Retina (tissue), 1 donor: ENCODE measurements around the gene GCC2.
"Not testable (repeated sequence)": the region's sequence is repeated elsewhere in the genome, so short reads cannot be mapped to it uniquely, and the experiment has no call there.

ENCODE experiments used
- DNase-seq: peaks from one replicate; pipeline ENCODE4 v3.0.0-alpha.2; 2016

The GCC2 gene

DNA sequence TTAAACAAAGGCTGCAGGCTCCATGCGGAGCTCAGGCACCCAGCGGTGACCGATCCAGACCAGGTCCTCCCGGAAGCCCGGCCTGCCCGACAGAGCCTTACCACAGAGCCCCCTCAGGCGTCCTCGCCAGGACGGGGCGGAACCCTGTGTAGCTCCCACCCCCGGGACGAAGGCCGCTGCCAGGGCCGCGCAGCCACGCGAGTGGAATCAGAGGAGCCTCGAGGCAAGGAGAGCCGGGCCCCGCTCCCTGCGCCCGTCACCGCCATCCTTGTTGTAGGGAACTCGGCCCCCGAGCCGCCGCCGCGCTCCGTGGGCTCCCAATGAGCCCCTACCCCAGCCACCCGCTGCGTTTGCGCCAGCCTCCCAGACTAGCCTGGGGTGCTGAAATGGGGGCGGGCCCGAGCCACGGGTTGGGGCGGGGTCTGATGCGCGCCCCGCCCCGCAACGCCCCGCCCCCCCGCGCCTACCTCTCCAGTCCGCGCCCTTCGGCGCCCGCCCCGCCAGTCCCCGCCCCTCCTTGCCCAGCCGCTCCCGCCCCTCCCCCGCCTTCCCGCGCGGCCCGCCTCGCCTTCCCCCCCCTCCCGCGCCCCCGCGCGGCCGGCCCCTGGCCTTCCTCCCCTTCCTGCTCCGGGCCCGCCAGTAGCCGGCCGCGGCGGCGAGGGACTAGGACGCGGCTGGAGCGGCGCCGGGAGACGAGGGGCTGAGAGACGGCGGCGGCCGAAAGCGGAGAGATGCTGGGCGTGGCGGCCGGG, 85.0 kb downstream of the GCC2 start, which contains the start of gene LIMS1:
Gene LIMS1 (plus strand): TSS at position 639 of the 752 bp plus-strand sequence. CDS start 93 bp downstream, at position 732.
- peak; percentile 95 for DNase-seq

DNA sequence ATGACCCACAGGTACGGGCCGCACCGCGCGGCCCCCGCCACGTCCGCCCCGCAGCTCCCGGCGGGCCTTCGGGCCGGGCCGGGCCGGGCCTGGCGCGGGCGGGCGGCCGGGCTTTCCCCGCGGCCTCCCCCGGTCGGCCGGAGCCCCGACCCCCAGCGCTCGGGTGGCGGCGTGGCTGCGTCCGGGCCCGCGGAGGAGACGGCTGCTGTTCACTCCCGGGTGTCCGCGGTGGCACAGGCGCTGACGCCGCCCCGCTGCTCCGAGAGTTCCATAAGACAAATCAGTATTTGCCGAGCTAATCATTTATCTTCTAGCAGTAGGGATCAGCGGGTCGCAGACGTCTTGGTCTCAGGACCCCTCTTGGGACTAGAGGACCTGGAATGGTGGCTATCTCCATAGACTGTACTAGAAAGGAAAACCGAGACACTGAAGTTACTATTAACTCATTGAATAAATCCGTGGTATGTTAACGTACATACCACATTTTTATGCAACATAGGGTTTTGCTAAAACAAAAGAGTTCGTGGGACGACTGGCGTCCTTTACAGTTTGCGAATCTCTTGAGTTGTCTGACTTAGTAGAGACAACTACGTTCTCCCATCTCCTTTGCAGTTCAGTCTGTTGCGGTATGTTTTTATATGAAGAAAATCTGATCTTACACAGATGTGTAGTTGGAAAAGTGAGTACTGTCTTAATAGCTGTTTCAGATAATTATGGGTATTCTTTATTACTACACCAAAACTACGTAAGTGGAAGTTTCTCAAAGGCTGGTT, 85.8 kb downstream of the GCC2 start:
- DNase-seq: peak; percentile 79

- DNase-seq: no peak
Observed at GRCh38 chr2:108535357-108535631, 86.3 kb downstream of the GCC2 start.

DNA sequence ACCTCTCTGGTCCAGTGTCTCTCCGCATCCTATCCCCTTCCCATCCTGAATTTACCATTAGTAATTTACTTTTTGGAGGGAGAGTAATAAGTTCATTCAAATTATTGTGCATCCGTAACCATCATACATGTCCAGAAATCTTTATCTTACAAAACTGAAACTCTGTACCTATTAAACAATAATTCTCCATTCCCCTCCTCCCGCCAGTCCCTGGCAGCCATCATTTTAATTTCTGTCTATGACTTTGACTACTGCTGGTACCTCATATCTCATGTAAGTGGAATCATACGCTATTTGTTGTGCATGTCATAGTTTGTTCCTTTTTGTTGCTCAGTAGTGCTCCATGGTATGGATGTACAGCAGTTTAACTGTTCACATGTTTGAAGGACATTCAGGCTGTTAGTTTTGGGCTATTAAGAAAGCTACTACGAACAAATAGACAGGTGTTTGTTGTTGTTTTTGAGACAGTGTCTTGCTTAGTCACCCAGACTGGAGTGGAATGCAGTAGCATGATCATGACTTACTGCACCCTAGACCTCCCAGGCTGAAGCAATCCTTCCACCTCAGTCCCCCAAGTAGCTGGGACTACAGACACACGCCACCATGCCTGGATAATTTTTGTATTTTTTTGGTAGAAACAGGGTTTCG, 87.3 kb downstream of the GCC2 start:
- no peak for DNase-seq

DNA sequence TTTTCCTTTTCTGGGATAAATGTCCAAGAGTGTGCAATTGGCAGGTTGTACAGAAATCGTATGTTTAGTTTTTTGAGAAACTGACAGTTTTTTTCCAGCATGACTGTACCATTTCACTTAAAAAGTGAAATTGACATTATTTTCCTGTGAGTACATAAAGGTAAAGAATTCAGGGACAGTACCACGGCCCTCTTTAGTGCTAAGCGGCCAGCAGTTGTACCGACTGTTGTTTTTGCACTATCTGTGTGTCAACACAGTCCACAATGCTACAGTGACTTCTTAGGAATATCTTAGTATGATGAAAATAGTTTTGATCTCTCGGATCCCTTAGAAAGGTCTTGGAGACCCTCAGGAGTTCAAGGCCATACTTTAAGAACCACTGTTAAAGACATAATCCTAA, 87.9 kb downstream of the GCC2 start:
- DNase-seq: no peak

GRCh38 chr2:108538000-108538625, 89.1 kb downstream of the GCC2 start:
- DNase-seq: no peak

GRCh38 chr2:108541451-108541850, 92.4 kb downstream of the GCC2 start:
- no peak for DNase-seq

- DNase-seq: no peak
Observed at GRCh38 chr2:108542071-108542470, 93.1 kb downstream of the GCC2 start.

DNA sequence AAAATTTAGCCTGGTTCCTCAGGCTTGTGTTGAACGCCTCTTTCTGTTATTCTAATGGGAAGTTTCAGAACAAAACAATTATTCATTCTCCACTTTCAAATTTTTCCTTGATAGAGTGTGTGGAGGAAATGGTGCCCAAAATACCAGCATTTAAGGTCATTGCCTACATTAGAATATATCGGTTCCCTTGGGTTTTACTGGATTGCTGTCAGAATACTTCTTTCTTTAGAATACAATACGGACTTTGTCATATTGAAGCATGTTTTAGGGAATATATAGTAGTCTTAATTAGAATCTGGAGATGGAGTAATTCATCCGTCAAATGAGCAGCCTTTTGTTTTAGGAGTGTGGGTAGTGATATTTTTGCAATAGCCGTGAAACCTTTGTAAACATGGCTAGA, 98.6 kb downstream of the GCC2 start:
- no peak for DNase-seq

DNA sequence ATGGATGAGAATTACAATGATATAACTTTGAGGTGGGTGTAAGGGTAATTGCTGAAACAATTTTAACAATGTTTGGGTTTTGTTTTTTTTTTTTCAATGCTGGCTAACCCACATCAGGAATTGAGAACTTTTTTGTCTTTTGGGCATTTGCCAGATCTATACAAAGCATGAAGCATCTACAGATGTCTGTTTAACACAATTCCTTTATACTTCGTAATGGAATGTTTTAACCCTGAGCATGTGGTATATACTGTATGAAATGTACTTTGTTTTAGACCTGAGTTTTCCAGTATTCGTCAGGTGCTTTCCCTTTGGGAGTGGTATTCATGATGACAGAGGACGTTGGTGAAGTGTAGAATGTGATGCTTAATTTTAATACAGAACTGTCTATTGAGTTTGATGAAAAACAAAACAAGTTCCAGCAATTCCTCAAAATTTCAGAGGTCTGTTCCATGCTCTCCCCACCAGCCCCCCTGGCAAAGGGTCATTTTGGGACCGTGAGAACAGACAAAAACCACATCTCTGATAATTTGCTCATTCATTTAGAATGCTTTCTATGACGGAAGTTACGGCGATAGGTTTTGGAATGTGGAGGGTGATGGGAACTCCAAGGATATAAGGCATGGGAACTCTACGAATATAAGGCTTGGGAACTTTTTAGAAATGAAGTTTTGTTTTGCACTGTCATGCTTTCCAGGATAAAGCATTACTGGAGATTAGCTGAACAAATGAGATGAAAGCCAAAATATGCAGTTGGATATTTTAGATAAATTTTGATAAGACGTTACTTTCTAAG, 99.4 kb downstream of the GCC2 start:
- no peak for DNase-seq

- DNase-seq: no peak
Observed at GRCh38 chr2:108552566-108552965, 103.6 kb downstream of the GCC2 start.

GRCh38 chr2:108553209-108553919, 104.4 kb downstream of the GCC2 start:
- DNase-seq: no peak

DNA sequence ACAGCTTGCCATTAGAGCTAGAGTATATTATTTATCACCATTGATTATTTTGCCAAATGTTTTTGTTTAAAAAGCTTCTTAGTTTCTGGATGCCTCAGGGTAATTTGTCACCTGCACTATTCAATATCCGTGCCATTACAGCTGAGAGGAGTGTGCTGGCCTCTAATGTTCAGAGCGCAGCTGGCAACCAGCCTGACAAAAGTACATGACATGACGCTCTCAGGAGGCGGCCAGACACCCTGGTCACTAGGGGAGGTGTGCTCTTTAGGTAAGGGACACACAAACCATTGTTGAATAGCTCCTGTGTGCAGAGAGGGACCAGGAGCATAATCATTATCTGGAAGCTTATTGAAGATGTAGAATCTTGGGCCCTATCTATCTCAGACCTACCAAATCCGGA, 105.5 kb downstream of the GCC2 start:
- no peak for DNase-seq

DNA sequence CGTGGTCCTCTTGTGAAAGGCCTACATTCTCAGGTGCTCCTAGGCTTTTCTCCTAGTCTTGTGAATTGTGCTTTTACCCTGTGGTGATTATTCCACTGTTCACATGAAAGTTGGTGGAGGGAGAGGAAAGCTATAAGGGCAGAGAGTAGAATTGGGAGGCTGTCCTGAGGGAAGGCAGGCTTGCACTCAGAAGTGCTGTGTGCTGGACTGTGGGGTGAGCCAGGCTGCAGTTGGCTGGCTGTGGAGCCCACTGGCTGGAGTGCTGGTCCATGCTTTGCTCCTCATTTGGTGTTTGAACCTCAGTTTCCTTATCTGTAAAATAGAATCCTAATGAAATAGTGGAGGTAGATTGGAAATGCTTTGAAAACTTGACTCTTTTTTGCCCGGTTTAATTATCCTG, 106.6 kb downstream of the GCC2 start:
- DNase-seq: no peak

- DNase-seq: not testable (repeated sequence)
Observed at GRCh38 chr2:108556581-108556980, 107.6 kb downstream of the GCC2 start.
